Keratinocyte (primary cell): ENCODE data around the gene C4orf50. TPM values are rescaled to one million over a fixed set of nuclear protein-coding genes. Genes with fewer than 3 reads are reported as not detected.

Source experiments
- DNase-seq: peaks from one replicate; pipeline ENCODE4 v3.0.0-alpha.2; 2011; ENCODE audit warnings: low read depth, missing footprints, low spot score
- FAIRE-seq: peaks from 2 replicates; lab custom pipeline; 2011; peaks lifted over from hg19 to GRCh38; lab: Jason Lieb, UNC
- H2AFZ ChIP-seq: 2 replicates; pipeline ENCODE4 v1.6.0; 2012; ENCODE audit warnings: low read length, control low read depth, inconsistent platforms; ENCODE audit not compliant: control insufficient read depth
- H3K27ac ChIP-seq: 2 replicates; pipeline ENCODE4 v1.5.1; 2011; ENCODE audit warnings: low read length; ENCODE audit not compliant: control insufficient read depth, insufficient read depth
- H3K27me3 ChIP-seq: 3 replicates; pipeline ENCODE4 v1.6.0; 2011; ENCODE audit warnings: low read length; ENCODE audit not compliant: control insufficient read depth, insufficient read depth; ENCODE audit errors: extremely low read depth
- H3K36me3 ChIP-seq, 2 experiments: 2 replicates in 1 of 2; 3 replicates in 1 of 2; pipeline ENCODE4 v1.5.1; 2011; ENCODE audit warnings: low read length in 2 of 2, mild to moderate bottlenecking in 1 of 2; ENCODE audit not compliant: control insufficient read depth in 2 of 2, insufficient read depth in 2 of 2; ENCODE audit errors: extremely low read depth in 1 of 2
- H3K4me1 ChIP-seq: 3 replicates; pipeline ENCODE4 v1.5.1; 2011; ENCODE audit warnings: low read length; ENCODE audit not compliant: control insufficient read depth, insufficient read depth; ENCODE audit errors: extremely low read depth
- H3K4me2 ChIP-seq: 3 replicates; pipeline ENCODE4 v1.6.0; 2011; ENCODE audit warnings: low read depth, low read length; ENCODE audit not compliant: control insufficient read depth, insufficient read depth; ENCODE audit errors: extremely low read depth
- H3K4me3 ChIP-seq, 3 experiments: fragments of 200-600 bp in 1 of 3; sonication (generic) in 1 of 3; 2 replicates in 2 of 3; 3 replicates in 1 of 3; pipeline ENCODE4 v1.5.1; 2011 to 2016; ENCODE audit warnings: low read length in 3 of 3, mild to moderate bottlenecking in 3 of 3, control low read depth in 2 of 3, inconsistent platforms in 1 of 3, low read depth in 1 of 3, mixed read lengths in 1 of 3, mixed run types in 1 of 3, moderate library complexity in 1 of 3; ENCODE audit not compliant: control insufficient read depth in 2 of 3, insufficient read depth in 2 of 3; ENCODE audit errors: extremely low read depth in 1 of 3
- H3K79me2 ChIP-seq: 2 replicates; pipeline ENCODE4 v1.6.0; 2012; ENCODE audit warnings: low read length; ENCODE audit not compliant: control insufficient read depth, insufficient read depth
- H3K9ac ChIP-seq: 3 replicates; pipeline ENCODE4 v1.6.0; 2011; ENCODE audit warnings: low read length; ENCODE audit not compliant: control insufficient read depth, insufficient read depth; ENCODE audit errors: extremely low read depth
- H3K9me1 ChIP-seq: 3 replicates; pipeline ENCODE4 v1.6.0; 2011; ENCODE audit warnings: low read length; ENCODE audit not compliant: control insufficient read depth, insufficient read depth; ENCODE audit errors: extremely low read depth
- H3K9me3 ChIP-seq: 2 replicates; pipeline ENCODE4 v1.5.1; 2012; ENCODE audit warnings: low read depth, low read length; ENCODE audit not compliant: control insufficient read depth
- H4K20me1 ChIP-seq: 3 replicates; pipeline ENCODE4 v1.6.0; 2011; ENCODE audit warnings: low read length; ENCODE audit not compliant: control insufficient read depth, insufficient read depth; ENCODE audit errors: extremely low read depth
- EZH2 ChIP-seq: IDR thresholded peaks from one replicate; pipeline ENCODE4 v1.6.1; 2012; ENCODE audit warnings: inconsistent platforms, mild to moderate bottlenecking, low read length, moderate library complexity
- dilution Hi-C: fragments of 300-500 bp; cut with MboI; formaldehyde crosslinking; loops from one replicate; pipeline ENCODE4 v1.7.0; 2020; ENCODE audit warnings: low sequenced_read_pairs; ENCODE audit not compliant: extremely low pct_ligation_motif_present
- polyA plus RNA-seq, 5 experiments: library from polyadenylated mRNA; depleted of rRNA in 3 of 5; stranded (reverse) in 3 of 5; stranded (forward) in 1 of 5; unstranded in 1 of 5; fragments of >200 nt; gene quantifications; 1 replicate in 1 of 5; 2 replicates in 3 of 5; 3 replicates in 1 of 5; pipeline versions ENCODE4 v1.2.1 to v1.2.3, GENCODE V29; 2011 to 2012; ENCODE audit warnings: missing spikeins in 2 of 5, low read depth in 1 of 5, low replicate concordance in 1 of 5
- TF ChIP-seq, protein P1 (sequence below), 3 experiments: IDR thresholded peaks in 1 of 3; conservative IDR thresholded peaks in 1 of 3; optimal IDR thresholded peaks in 1 of 3; 2 replicates in 2 of 3; 3 replicates in 1 of 3; pipeline versions ENCODE3 to v1.5.1; 2011; ENCODE audit warnings: low read length in 3 of 3, mild to moderate bottlenecking in 3 of 3, moderate library complexity in 2 of 3, control low read depth in 1 of 3, inconsistent platforms in 1 of 3; ENCODE audit not compliant: insufficient read depth in 2 of 3; ENCODE audit errors: extremely low read depth in 1 of 3

C4orf50 gene
- polyA plus RNA-seq, 1 donor (not counting 4 experiments of a cell fraction or from before 2014, with no cell fraction given): not detected

DNA sequence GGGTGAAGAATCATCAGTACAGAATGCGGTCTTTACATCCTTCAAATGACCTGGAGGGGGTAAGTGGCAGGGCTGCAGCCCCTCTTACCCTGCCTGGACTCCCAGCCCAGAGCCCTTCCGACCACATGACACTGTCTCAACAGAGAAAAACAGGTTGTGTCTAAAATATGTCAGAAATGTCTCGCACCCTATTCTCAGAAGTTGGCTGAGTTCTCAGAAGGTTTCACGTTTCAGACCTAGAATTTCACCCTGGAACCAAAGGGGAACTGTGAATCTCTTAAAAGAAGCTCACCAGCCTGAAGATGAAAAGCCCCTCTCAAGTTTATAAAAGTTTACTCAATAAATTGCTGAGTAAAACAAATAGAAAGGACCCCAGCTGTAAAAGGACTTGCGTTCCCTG, 118.3 kb downstream of the C4orf50 start:
- H3K9me3 ChIP-seq: no peaks in the 10 kb centered on the region
- no peak overlapping the region for H3K9ac ChIP-seq
- no peaks in the 10 kb centered on the region for H4K20me1 ChIP-seq
- H3K27ac ChIP-seq: no peak overlapping the region
- TF ChIP-seq EZH2: no peak
- TF ChIP-seq, protein P1, sequence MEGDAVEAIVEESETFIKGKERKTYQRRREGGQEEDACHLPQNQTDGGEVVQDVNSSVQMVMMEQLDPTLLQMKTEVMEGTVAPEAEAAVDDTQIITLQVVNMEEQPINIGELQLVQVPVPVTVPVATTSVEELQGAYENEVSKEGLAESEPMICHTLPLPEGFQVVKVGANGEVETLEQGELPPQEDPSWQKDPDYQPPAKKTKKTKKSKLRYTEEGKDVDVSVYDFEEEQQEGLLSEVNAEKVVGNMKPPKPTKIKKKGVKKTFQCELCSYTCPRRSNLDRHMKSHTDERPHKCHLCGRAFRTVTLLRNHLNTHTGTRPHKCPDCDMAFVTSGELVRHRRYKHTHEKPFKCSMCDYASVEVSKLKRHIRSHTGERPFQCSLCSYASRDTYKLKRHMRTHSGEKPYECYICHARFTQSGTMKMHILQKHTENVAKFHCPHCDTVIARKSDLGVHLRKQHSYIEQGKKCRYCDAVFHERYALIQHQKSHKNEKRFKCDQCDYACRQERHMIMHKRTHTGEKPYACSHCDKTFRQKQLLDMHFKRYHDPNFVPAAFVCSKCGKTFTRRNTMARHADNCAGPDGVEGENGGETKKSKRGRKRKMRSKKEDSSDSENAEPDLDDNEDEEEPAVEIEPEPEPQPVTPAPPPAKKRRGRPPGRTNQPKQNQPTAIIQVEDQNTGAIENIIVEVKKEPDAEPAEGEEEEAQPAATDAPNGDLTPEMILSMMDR (optimal IDR thresholded peaks at IDR 0.05 in 1 of 3, IDR thresholded peaks at IDR 0.05 in 1 of 3, conservative IDR thresholded peaks at IDR 0.05 in 1 of 3; ENCODE audit: extremely low read depth in 1 of 3, insufficient read depth in 2 of 3, low read length in 3 of 3): no peak
- H3K9me1 ChIP-seq: no peaks in the 10 kb centered on the region
- H3K4me3 ChIP-seq: no peak overlapping the region
- no peaks in the 10 kb centered on the region for H3K4me1 ChIP-seq
- H3K4me2 ChIP-seq: no peak overlapping the region
- H3K27me3 ChIP-seq: peaks cover 20% of the 10 kb centered on the region
- no peak overlapping the region for H2AFZ ChIP-seq
- FAIRE-seq: no peak
- DNase-seq: no peak
- H3K36me3 ChIP-seq: no peaks in the 10 kb centered on the region
- dilution Hi-C loops: no loop called here
- no peaks in the 10 kb centered on the region for H3K79me2 ChIP-seq

- Histone ChIP-seq H3K9ac (no peak overlapping the region), H3K4me1 (no peaks in the 10 kb centered on the region), H3K4me3 (no peak overlapping the region), H4K20me1 (no peaks in the 10 kb centered on the region), H2AFZ (no peak overlapping the region), H3K27ac (no peak overlapping the region), H3K9me3 (no peaks in the 10 kb centered on the region), H3K79me2 (no peaks in the 10 kb centered on the region), H3K4me2 (no peak overlapping the region), H3K36me3 (no peaks in the 10 kb centered on the region), H3K9me1 (no peaks in the 10 kb centered on the region), H3K27me3 (peaks cover 25% of the 10 kb centered on the region)
- TF ChIP-seq EZH2: no peak
- TF ChIP-seq, protein P1 (optimal IDR thresholded peaks at IDR 0.05 in 1 of 3, IDR thresholded peaks at IDR 0.05 in 1 of 3, conservative IDR thresholded peaks at IDR 0.05 in 1 of 3; ENCODE audit: extremely low read depth in 1 of 3, insufficient read depth in 2 of 3, low read length in 3 of 3): no peak
- FAIRE-seq (no peak), DNase-seq (no peak)
- dilution Hi-C loops: no loop called here
Measured at GRCh38 chr4:5899396-5899795, 118.8 kb downstream of the C4orf50 start.
